T-helper 2 cell (primary cell): ENCODE data around the gene ROBO1.

Source experiments
- DNase-seq, 5 experiments: peaks; one replicate each; pipeline versions ENCODE4 v3.0.0 to v3.0.0-alpha.2; 2012 to 2022

ROBO1 gene

GRCh38 chr3:78963771-78964170 lies 804.0 kb downstream of the ROBO1 start:
- no peak for DNase-seq

GRCh38 chr3:78957456-78957855 lies 810.3 kb downstream of the ROBO1 start:
- no peak for DNase-seq

GRCh38 chr3:78951342-78951945 lies 816.4 kb downstream of the ROBO1 start:
- no peak for DNase-seq

DNA sequence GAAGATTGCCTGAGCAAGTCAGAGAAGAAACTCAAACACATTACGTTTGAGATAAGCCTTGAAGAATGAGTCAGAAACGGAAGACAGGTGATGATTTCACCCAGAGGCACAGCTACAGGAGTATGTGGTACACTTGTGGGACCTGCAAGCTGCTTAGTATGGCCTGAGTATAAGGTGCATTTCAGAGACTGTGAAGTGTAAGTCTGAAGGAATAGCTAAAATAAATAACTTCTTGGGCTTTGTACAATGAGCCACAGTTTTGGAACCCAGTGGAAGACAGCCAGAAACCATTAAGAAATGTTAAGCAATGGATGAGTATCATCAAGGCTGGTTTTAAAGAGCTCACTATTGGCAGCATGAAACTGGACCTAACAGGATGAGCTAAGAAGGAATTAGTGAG lies 826.2 kb downstream of the ROBO1 start:
- no peak for DNase-seq

DNA sequence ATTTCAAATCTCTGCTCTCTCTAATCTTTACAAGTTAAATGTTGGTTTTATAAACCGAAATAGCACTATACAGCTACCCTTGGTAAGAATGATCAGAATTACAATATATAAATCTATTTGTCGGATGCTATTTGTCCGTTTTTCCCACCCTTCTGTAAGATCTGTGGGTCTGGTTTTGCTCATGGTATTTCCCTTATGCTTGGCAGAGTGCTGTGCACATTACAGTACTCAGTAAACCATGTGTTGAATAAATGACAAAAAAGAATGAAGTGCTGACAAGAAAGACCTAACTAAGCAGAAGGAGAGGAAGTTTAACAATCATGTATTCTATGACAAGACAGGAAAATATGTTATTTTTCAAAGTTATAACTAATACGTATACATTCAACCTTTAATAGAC lies 827.2 kb downstream of the ROBO1 start:
- no peak for DNase-seq

DNA sequence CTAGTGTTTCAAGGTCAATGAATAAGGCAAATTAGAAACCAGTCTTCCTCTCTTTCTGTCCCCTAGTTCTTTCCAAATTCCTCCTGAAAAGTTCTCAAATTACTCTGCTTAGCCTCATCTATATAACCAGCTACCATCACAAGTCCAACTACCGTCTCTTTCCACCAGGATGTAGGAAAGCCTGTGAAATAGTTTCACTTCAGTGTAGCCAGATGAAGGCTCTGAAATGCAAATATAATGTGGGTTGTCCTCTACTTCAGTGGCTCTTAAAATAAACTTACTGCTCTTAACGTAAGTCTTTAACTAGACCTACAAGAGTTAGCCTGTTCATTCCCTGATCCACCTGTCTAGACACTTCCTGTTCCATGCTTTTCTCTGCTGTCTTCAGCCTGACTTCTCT lies 827.7 kb downstream of the ROBO1 start:
- no peak for DNase-seq

DNA sequence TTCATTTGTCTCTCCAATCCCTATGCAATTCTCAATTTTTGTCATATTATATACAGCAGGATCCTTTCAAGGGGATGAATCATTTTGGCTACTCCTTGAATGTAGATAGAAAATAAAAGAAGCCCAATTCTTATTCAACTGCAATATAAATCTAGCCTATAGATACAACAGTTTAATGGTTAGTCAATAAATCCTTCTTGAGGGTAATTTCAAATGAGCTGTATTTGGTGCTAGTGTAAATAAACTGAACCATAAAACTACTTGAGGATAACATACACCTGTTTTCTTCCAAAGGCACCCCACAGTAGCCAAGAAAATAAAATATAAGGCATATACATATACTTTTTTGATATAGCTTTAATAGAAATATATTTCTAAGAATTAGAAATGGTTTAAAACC lies 830.3 kb downstream of the ROBO1 start:
- no peak for DNase-seq

DNA sequence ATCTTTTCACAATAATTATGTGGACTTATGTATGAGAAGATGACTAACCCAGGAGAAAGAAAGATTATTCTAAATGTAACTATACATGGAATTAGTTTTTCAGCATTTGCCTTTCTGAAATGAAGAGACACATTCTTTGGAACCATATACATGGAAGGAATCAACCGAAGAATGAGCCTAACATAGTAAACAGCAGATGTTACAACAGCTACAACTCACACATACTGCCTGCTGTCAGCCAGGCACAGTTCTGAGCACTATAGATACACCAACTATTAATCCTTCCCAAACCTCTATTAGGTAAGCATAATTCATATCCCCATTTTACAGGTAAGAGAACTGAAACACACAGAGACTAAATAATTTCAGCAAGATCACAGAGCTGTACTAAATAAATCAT lies 840.0 kb downstream of the ROBO1 start:
- DNase-seq = no peak

DNA sequence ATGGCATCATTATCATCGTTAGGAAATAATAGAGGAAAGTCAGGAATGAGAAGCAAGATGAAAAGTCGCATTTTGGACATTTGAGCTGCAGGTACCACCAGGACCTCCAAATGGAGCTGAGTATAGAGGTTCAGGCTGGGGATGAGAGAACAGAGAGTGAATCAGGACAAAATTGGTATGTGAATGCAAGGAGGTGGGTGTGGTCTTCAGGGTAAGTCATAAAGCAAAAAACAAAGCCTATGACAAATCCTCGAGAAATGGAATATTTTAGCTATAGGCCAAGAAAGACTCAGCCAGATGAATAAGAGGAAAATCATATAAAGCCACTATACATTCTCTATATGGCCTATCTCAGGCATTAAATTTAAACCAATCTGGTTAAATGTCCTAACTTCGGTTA lies 841.3 kb downstream of the ROBO1 start:
- no peak for DNase-seq

- no peak for DNase-seq
These were observed 843.1 kb downstream of the ROBO1 start for GRCh38 chr3:78924711-78925110.

- DNase-seq = no peak
These were observed 848.6 kb downstream of the ROBO1 start for GRCh38 chr3:78919021-78919755.

GRCh38 chr3:78918361-78919020 lies 849.3 kb downstream of the ROBO1 start:
- no peak for DNase-seq

GRCh38 chr3:78917536-78917935 lies 850.3 kb downstream of the ROBO1 start:
- no peak for DNase-seq

DNA sequence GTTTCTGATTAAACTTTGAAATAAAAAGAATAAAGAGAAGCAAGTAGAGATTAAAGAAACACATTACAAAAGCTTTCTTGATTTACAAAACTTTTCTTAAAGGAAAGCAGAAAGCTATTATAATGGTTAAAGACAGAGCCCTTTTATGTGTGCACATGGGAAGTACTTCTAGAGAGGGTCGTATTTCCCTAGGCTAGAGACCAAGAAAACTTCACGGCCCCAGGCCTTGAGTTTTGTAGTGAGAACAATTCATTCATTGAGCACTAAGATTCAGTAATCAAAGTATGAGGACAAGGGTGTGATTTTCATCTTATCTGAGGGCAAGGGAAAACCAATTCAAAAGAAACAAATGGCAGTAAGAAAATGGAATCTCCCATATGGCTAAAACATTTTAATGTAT lies 854.1 kb downstream of the ROBO1 start:
- no peak for DNase-seq

- no peak for DNase-seq
These were observed 855.1 kb downstream of the ROBO1 start for GRCh38 chr3:78912687-78913086.

GRCh38 chr3:78912259-78912658 lies 855.5 kb downstream of the ROBO1 start:
- no peak for DNase-seq

GRCh38 chr3:78911394-78911793 lies 856.4 kb downstream of the ROBO1 start:
- no peak for DNase-seq

DNA sequence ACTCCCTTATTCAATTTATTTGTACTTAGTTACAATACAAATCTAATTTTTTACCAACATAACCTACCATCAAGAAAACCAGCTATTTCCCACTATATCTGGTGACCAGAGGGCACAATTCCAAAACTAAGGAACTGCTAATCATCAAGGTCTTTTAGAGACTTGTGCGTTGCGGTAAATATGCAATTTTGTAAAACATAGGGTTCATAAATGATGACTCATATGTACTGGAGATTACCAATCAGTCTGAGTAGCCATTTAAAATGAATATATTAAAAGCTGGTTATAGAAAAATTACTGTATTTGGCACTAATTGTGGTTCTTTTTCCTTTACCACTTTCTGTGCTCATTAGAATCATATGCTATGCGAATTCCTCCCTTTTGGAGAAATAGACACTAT lies 859.6 kb downstream of the ROBO1 start:
- DNase-seq = no peak

- no peak for DNase-seq
These were observed 860.4 kb downstream of the ROBO1 start for GRCh38 chr3:78907367-78907766.

DNA sequence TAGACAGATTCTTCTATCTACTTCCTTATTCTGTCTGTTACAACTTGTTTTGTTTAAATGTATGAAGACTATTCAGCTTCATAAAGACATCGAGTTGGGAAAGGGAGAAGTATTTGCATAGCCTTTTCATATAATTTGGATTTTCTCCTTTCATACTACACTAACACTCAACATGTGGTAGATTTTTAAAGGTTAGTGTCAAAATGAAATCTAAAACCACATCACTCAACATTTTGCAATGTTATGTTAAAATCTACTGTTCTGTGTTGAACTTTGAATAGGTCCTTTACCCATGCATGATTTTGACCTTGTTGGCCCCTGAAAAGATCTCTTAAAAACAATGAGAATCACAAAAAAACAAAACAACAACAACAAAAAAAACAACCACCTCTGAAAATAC lies 860.9 kb downstream of the ROBO1 start:
- no peak for DNase-seq

DNA sequence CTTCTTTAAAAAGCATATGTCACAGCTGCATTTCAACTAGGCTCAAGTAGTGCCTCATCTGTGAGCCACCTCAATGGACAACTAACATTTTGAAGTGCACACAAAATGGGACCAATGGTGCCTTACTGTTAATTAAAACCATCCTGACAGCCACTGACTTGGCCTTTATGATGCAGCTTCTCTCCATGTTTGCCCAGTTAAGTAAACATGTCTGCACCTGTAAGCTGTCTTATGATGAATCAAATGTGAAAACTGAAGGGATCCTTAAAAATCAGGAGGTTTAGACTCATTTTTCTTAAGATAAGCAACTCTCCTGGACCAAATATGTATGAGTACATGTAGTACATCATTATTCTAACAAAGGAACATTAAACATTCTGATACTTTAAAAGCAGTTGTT lies 861.6 kb downstream of the ROBO1 start:
- DNase-seq = no peak

DNA sequence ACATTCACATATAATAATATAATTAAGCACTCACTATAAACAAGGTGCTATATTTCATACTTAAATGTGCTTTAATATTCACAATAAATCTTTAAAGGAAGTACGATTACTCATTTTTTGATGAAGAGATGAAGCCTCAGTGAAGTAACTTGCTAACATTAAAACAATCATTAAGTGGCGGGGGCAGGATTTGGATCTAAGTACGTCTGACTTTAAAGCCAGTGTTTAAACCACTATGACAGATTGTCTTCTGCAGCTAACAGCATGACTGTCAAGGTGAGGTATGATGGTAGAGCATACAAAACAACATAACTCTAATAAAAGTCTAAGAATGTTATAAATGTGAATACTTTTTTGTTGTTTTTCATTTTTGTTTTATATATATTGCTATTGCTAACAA lies 862.1 kb downstream of the ROBO1 start:
- DNase-seq = no peak

- no peak for DNase-seq
These were observed 866.3 kb downstream of the ROBO1 start for GRCh38 chr3:78901544-78901943.

- DNase-seq = no peak
These were observed 866.9 kb downstream of the ROBO1 start for GRCh38 chr3:78900880-78901279.
